Esophagus muscularis mucosa (tissue), 4 donors: ENCODE data around the gene SHANK3. TPM values are rescaled to one million over a fixed set of nuclear protein-coding genes. Genes with fewer than 3 reads are reported as not detected.

ENCODE experiments used
- DNase-seq: peaks from one replicate; pipeline ENCODE4 v3.0.0-alpha.2; 2017; ENCODE audit errors: extremely low spot score
- H3K27ac ChIP-seq, 4 donors: fragments of 200-600 bp; sonication (generic); replicated peaks in 1 of 4; 1 replicate in 3 of 4; 2 replicates in 1 of 4; pipeline ENCODE4 v1.5.1; 2016 to 2019; ENCODE audit warnings: mild to moderate bottlenecking in 1 of 4
- H3K27me3 ChIP-seq, 4 donors: fragments of 200-600 bp; sonication (generic); one replicate each; pipeline versions ENCODE4 v1.5.1 to v1.6.0; 2016 to 2019
- H3K36me3 ChIP-seq, 4 donors: fragments of 200-600 bp; sonication (generic); one replicate each; pipeline ENCODE4 v1.5.1; 2016 to 2019
- H3K4me1 ChIP-seq, 4 donors: fragments of 200-600 bp; sonication (generic); one replicate each; pipeline ENCODE4 v1.5.1; 2016 to 2019
- H3K4me3 ChIP-seq, 4 donors: fragments of 200-600 bp; sonication (generic); 1 replicate in 2 of 4; 2 replicates in 2 of 4; pipeline ENCODE4 v1.5.1; 2016 to 2019; ENCODE audit warnings: mild to moderate bottlenecking in 4 of 4, moderate library complexity in 1 of 4
- H3K9me3 ChIP-seq, 4 donors: fragments of 200-600 bp; sonication (generic); 1 replicate in 3 of 4; 2 replicates in 1 of 4; pipeline ENCODE4 v1.5.1; 2016 to 2019
- EP300 ChIP-seq: sonication (generic); formaldehyde crosslinking; IDR thresholded peaks from one replicate; pipeline ENCODE4 v1.6.1; 2017; ENCODE audit warnings: antibody characterized with exemption
- POLR2A ChIP-seq: fragments of 450-650 bp; IDR thresholded peaks from one replicate; pipeline ENCODE4 v1.6.1; 2017; ENCODE audit warnings: antibody characterized with exemption, moderate library complexity, mild to moderate bottlenecking, low read depth
- POLR2AphosphoS5 ChIP-seq, 2 donors: sonication (generic); formaldehyde crosslinking; IDR thresholded peaks; one replicate each; pipeline ENCODE4 v1.6.1; 2017; ENCODE audit warnings: antibody characterized with exemption in 2 of 2
- WGBS: methylation state at CpG from one replicate; pipeline ENCODE4 v1.1.5; 2018; 5-methylcytosine and 5-hydroxymethylcytosine counted together
- intact Hi-C: fragments of 100-400 bp; cut with DNase I; formaldehyde crosslinking; loops from one replicate; pipeline ENCODE4 v1.15.1; 2023
- total RNA-seq, 4 donors: library from RNA; depleted of rRNA; stranded (reverse); fragments of >200 nt; gene quantifications; one replicate each; pipeline versions ENCODE4 v1.1.0 to v1.2.1, GENCODE V29; 2016
- TF ChIP-seq, protein P1 (sequence below), 3 experiments: fragments of 200-600 bp in 2 of 3; fragments of 450-650 bp in 1 of 3; sonication (generic) in 2 of 3; IDR thresholded peaks; one replicate each; pipeline ENCODE4 v1.5.1; 2017 to 2019; ENCODE audit warnings: antibody characterized with exemption in 3 of 3, mild to moderate bottlenecking in 2 of 3, moderate library complexity in 1 of 3

The SHANK3 gene
- total RNA-seq, 4 donors from 2014 or later, result 7.0 to 21.1 (median 16.0) TPM

GRCh38 chr22:50675553-50676179, 3.0 kb downstream of the SHANK3 start:
- Histone ChIP-seq H3K4me3 (peak overlapping the region; percentile 48 to 61 (median 50)), H3K27me3 (peaks cover 4 to 57% (median 20%) of the 10 kb centered on the region in 4 donors), H3K36me3 (peaks cover 0 to 49% (median 0%) of the 10 kb centered on the region in 4 donors), H3K4me1 (peaks cover 14 to 28% (median 21%) of the 10 kb centered on the region in 4 donors), H3K27ac (no peak overlapping the region), H3K9me3 (no peaks in the 10 kb centered on the region)
- TF ChIP-seq EP300, result no peak
- TF ChIP-seq POLR2A, result no peak
- TF ChIP-seq POLR2AphosphoS5 (IDR thresholded peaks at IDR 0.05), result no peak
- TF ChIP-seq, protein P1, sequence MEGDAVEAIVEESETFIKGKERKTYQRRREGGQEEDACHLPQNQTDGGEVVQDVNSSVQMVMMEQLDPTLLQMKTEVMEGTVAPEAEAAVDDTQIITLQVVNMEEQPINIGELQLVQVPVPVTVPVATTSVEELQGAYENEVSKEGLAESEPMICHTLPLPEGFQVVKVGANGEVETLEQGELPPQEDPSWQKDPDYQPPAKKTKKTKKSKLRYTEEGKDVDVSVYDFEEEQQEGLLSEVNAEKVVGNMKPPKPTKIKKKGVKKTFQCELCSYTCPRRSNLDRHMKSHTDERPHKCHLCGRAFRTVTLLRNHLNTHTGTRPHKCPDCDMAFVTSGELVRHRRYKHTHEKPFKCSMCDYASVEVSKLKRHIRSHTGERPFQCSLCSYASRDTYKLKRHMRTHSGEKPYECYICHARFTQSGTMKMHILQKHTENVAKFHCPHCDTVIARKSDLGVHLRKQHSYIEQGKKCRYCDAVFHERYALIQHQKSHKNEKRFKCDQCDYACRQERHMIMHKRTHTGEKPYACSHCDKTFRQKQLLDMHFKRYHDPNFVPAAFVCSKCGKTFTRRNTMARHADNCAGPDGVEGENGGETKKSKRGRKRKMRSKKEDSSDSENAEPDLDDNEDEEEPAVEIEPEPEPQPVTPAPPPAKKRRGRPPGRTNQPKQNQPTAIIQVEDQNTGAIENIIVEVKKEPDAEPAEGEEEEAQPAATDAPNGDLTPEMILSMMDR (IDR thresholded peaks at IDR 0.05), result no peak
- WGBS, result 76% methylated on average over 9 of the region's 9 CpGs
- intact Hi-C loops, result no loop called here
- no peak for DNase-seq

DNA sequence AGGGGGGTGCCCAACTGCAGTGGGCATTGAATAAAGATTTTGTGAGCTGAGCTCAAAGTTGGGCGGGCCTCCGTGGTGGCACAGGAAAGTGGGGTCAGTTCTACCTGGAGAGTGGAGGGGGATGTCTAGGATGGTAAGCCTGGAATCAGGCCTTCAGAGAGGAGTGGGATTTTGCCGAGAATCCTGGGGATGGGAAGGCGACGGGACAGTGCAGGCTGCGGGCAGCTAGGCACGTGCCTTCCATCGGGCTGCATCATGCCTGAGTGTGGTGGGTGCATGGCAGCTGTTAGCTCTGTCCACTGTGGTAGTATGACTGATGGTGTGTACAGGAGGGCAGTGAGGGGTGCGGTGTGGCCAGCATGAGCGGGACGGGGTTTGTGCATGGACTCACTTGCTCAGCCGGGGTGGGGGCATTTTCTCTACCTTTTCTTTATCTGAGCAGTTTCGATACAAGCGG, 3.6 kb downstream of the SHANK3 start:
- H3K36me3 ChIP-seq, result peaks cover 0 to 49% (median 0%) of the 10 kb centered on the region in 4 donors
- no peak overlapping the region for H3K27ac ChIP-seq
- peaks cover 4 to 52% (median 20%) of the 10 kb centered on the region in 4 donors for H3K27me3 ChIP-seq
- H3K4me1 ChIP-seq, result peaks cover 9 to 26% (median 20%) of the 10 kb centered on the region in 4 donors
- no peaks in the 10 kb centered on the region for H3K9me3 ChIP-seq
- intact Hi-C loops, result no loop called here
- 92% methylated on average over 14 of the region's 14 CpGs for WGBS
- peak overlapping the region; percentile 48 to 61 (median 50) for H3K4me3 ChIP-seq
- no peak for DNase-seq
- no peak for TF ChIP-seq POLR2AphosphoS5 (IDR thresholded peaks at IDR 0.05)
- TF ChIP-seq, protein P1 (IDR thresholded peaks at IDR 0.05), result no peak
- TF ChIP-seq EP300, result no peak
- TF ChIP-seq POLR2A, result no peak

- peaks cover 4 to 45% (median 20%) of the 10 kb centered on the region in 4 donors for H3K27me3 ChIP-seq
- peak overlapping the region; percentile 48 to 61 (median 50) for H3K4me3 ChIP-seq
Observed at GRCh38 chr22:50676661-50677492, 4.3 kb downstream of the SHANK3 start.

DNA sequence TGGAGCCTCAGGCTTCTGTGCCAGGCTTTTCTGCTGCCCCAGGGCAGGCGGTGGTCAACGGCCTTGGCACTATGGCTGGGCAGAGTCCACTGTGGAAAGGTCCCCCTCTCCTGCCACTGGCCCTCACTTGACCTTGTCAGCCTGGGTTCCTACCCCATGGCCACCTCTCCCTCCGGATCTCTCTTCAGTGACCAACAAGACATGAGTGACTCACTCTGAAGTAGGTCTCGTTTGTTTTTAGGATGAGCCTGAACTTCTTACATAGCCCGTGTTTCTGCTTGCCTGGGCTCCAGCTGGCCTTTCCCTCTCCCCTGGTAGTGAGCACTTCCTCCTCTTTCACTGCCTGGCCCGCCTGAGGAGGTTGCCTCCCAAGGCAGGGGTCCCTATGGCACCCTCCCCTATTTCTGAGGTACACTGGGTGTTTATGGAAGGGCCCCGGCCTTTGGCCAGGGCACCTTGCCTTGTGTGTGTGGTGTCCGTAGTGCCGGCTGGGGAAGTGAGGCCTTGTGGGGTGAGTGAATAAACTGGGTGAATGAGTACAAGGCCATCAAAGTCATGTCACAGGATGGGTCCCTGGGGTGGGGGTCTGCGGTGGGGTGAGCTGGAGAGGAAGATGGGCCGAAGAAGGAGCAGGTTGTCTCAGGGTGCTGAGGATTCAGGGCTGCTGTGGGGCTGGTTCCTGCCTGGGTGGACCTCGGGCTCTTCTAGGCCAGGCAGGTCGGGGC, 5.0 kb downstream of the SHANK3 start:
- DNase-seq, result no peak
- 92% methylated on average over 13 of the region's 13 CpGs for WGBS

More at GRCh38 chr22:50676661-50677492, 4.3 kb downstream of the SHANK3 start:
- WGBS, result 82% methylated on average over 10 of the region's 10 CpGs
- no peak overlapping the region for H3K27ac ChIP-seq
- H3K36me3 ChIP-seq, result peaks cover 0 to 49% (median 0%) of the 10 kb centered on the region in 4 donors
- H3K9me3 ChIP-seq, result no peaks in the 10 kb centered on the region
- no peak for DNase-seq
- H3K4me1 ChIP-seq, result peaks cover 8 to 22% (median 18%) of the 10 kb centered on the region in 4 donors
- TF ChIP-seq POLR2AphosphoS5 (IDR thresholded peaks at IDR 0.05) (no peak), EP300 (no peak), POLR2A (no peak)
- TF ChIP-seq, protein P1 (IDR thresholded peaks at IDR 0.05), result no peak
- intact Hi-C loops, result no loop called here

More for the DNA sequence above, 5.0 kb downstream of the SHANK3 start:
- TF ChIP-seq POLR2A, result no peak
- TF ChIP-seq, protein P1 (IDR thresholded peaks at IDR 0.05), result no peak
- TF ChIP-seq POLR2AphosphoS5 (IDR thresholded peaks at IDR 0.05), result no peak
- Histone ChIP-seq H3K36me3 (peaks cover 0 to 49% (median 0%) of the 10 kb centered on the region in 4 donors), H3K27me3 (peaks cover 4 to 37% (median 18%) of the 10 kb centered on the region in 4 donors), H3K4me3 (peak overlapping the region in 3 of 4 donors; percentile 48 to 61 (median 51)), H3K27ac (no peak overlapping the region), H3K4me1 (peaks cover 8 to 21% (median 18%) of the 10 kb centered on the region in 4 donors), H3K9me3 (no peaks in the 10 kb centered on the region)
- intact Hi-C loops, result no loop called here
